T-helper 2 cell treated with Interferon-gamma antibody and Interleukin-4, amounts not matched to agents 5 μg/mL and 100 μg/mL, for 36 hours (primary cell): ENCODE results near the gene RMND1.
A peak's percentile ranks its signal among the peaks of the same experiment; 100 is the strongest.
"Not testable (repeated sequence)": the region's sequence is repeated elsewhere in the genome, so short reads cannot be mapped to it uniquely, and the experiment has no call there.

Experiments
- DNase-seq: peaks from one replicate; pipeline ENCODE4 v3.0.0; 2021; ENCODE audit warnings: low spot score
- H3K27ac Mint-ChIP-seq: one replicate; pipeline ENCODE4 v1.8.0; 2021; ENCODE audit warnings: mild to moderate bottlenecking, mixed read lengths
- H3K27me3 Mint-ChIP-seq: one replicate; pipeline ENCODE4 v1.8.0; 2021; ENCODE audit warnings: low read depth, mixed read lengths
- H3K36me3 Mint-ChIP-seq: one replicate; pipeline ENCODE4 v1.8.0; 2021; ENCODE audit warnings: low read depth, mixed read lengths
- H3K4me1 Mint-ChIP-seq: one replicate; pipeline ENCODE4 v1.8.0; 2021; ENCODE audit warnings: low read depth, mixed read lengths
- H3K4me3 Mint-ChIP-seq: one replicate; pipeline ENCODE4 v1.8.0; 2022; ENCODE audit warnings: mild to moderate bottlenecking, moderate library complexity, mixed read lengths
- H3K9me3 Mint-ChIP-seq: one replicate; pipeline ENCODE4 v1.8.0; 2021; ENCODE audit warnings: mixed read lengths

RMND1 gene

DNA sequence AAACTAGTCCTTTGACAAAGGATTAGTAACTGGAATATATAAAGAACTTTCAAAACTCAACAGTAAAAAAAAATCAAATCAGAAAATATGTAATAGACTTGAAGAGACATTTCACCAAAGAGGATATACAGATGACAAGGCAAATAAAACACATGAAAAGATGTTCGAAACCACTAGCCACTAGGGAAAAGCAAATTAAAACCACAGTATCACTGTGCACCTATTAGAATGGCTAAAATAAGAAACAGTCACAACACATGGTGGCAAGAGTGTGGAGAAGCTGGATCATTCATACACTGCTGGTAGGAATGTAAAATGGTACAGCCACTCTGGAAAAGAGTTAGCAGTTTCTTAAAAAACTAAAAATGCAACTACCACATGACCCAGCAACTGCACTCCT is 75.5 kb downstream of the RMND1 start:
- Mint-ChIP-seq H3K27ac (peak overlapping the region; percentile 35), H3K36me3 (peaks cover 35% of the 10 kb centered on the region), H3K27me3 (no peaks in the 10 kb centered on the region), H3K4me1 (peaks cover 76% of the 10 kb centered on the region), H3K9me3 (no peaks in the 10 kb centered on the region), H3K4me3 (peak overlapping the region; percentile 55)
- DNase-seq = no peak

DNA sequence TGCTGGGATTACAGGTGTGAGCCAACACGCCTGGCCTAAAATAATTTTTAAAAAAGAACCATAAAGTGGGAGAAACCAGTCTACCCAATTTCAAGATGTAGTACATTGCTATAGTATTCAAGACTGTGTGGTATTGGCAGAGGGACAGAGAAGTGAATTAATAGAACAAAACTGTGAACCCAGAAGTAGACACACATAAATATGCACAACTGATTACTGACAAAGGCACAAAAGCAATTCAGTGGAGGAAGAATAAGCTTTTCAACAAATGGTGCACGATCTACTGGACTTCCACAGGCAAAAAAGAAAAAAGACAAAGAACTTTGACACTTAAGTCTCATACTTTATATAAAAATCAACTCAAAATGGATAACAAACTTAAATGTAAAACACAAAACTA is 76.1 kb downstream of the RMND1 start:
- no peak for DNase-seq
- Mint-ChIP-seq H3K27me3 (no peaks in the 10 kb centered on the region), H3K9me3 (no peaks in the 10 kb centered on the region), H3K27ac (peak overlapping the region; percentile 76), H3K4me1 (peaks cover 78% of the 10 kb centered on the region), H3K4me3 (peak overlapping the region; percentile 55), H3K36me3 (peaks cover 41% of the 10 kb centered on the region)

DNA sequence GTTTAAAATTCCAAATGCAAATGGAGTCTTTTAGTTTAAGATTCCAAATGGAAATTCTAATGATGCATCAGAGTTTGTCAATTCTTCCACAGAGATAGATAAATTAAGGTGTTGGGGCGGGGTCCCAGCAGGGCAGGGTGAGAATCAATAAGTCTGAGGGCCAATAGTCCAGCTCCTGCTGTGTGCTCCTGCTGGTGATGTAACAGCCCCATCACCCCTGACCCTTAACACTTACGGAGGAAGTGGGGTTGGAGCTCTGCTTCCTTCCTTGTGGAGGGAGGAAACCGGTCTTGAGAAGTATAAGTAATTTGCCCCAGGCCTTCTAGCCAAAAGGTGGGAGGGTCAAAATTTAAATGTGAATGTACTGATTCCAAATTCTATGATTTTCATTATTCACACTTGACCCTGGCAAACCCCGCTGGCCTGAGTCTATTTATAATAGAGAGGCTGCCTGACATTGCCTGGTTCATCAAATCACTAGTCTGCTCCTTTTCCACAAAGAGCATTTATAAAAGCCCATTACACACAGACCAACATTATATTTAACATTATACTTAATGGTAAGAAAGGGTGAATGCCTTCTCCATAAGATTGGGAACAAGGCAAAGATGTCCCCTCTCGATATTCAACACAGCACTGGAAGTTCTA is 77.8 kb downstream of the RMND1 start:
- no peaks in the 10 kb centered on the region for H3K27me3 Mint-ChIP-seq
- H3K4me1 Mint-ChIP-seq = peaks cover 65% of the 10 kb centered on the region
- DNase-seq = no peak
- H3K36me3 Mint-ChIP-seq = peaks cover 46% of the 10 kb centered on the region
- peak overlapping the region; percentile 73 for H3K27ac Mint-ChIP-seq
- no peaks in the 10 kb centered on the region for H3K9me3 Mint-ChIP-seq
- H3K4me3 Mint-ChIP-seq = peak overlapping the region; percentile 72

DNA sequence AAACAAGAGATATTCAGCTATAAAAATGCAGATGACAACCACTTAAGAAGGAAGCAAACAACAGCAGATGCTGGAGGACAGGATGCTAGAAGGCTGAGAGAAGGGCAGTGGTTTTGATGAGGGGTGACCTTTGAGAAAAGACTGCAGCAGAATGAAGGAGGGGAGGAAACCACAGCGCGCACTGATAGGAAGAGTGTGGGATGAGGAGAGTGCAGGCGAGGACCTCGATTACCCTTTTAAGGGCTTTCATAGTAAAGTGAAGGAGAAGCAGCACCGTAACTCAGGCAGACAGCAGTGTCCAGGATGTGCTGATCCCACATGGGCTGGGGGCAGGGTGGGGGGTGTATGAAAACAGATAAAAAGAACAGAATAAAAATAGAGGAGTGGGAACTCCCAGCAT is 79.8 kb downstream of the RMND1 start:
- H3K36me3 Mint-ChIP-seq = peaks cover 44% of the 10 kb centered on the region

DNA sequence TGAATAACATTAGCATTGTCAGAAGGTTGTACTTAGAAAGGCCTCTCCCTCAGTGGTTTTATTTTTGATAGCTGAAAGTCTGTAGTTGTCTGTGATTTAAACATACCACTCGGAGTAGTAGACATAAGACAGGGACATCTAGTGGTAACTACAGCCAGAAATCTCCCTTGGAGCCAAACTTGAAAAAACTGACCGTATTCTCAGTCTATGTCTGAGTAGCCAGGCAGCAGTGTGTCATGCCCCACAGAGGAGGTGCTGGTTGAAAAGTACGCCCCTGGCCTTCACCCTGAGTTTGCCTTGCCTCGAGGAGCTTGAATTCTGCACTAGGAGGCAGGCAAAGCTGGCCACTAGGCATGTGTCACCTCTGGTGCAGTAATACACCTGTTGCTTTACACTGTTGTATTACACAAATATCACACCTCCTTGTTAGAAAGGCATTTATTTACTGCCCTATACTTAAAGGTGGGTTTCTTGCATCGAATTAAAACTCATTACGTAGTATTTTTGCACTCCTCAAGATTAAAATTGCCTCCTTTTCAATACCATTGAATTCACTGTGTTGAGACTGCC is 81.3 kb downstream of the RMND1 start:
- Mint-ChIP-seq H3K27me3 (no peaks in the 10 kb centered on the region), H3K27ac (no peak overlapping the region), H3K4me1 (peaks cover 38% of the 10 kb centered on the region), H3K9me3 (no peaks in the 10 kb centered on the region), H3K4me3 (no peak overlapping the region), H3K36me3 (peaks cover 48% of the 10 kb centered on the region)
- DNase-seq = no peak

More for the DNA sequence above, 79.8 kb downstream of the RMND1 start:
- no peaks in the 10 kb centered on the region for H3K27me3 Mint-ChIP-seq
- peaks cover 53% of the 10 kb centered on the region for H3K4me1 Mint-ChIP-seq
- H3K9me3 Mint-ChIP-seq = no peaks in the 10 kb centered on the region
- H3K27ac Mint-ChIP-seq = peak overlapping the region; percentile 96
- DNase-seq = peak; percentile 65
- peak overlapping the region; percentile 83 for H3K4me3 Mint-ChIP-seq

DNA sequence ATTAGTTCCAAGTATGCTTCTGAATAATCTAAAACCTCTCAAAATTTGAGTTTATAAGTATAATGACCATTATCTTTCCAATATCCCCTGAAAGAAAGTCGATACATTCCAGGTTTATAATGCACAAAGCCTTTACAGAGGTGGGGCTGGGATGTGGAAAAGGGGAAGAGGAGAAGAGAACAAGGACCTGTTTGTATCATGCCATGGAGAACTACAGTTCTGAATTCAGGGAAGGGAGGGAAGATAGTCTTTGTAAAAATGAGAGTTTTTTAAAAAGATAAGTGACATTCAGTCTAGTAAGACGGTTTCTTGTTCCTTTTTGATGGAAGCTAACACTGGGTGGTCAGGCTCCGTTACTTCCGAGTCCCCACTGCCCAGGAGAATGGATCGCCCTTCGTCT is 86.7 kb downstream of the RMND1 start:
- Mint-ChIP-seq H3K4me3 (no peak overlapping the region), H3K27me3 (no peaks in the 10 kb centered on the region), H3K9me3 (no peaks in the 10 kb centered on the region), H3K4me1 (no peaks in the 10 kb centered on the region), H3K36me3 (peaks cover 46% of the 10 kb centered on the region), H3K27ac (peak overlapping the region; percentile 48)
- DNase-seq = no peak

DNA sequence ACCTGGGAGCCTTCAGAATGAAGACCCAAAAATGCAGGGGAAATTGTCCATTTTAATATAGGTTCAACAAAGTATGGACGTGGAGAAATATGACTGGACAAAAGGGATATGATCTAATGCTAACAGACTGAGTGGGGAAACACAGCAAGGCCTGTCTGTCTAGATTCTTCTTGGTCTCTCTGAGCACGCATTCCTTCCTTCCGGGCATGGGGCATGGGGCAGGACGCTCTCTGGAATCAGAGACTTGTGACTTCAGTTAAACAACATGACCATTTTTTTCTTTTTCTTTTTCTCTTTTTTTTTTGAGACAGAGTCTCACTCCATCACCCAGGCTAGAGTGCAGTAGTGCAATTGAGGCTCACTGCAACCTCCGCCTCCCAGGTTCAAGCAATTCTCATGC is 92.4 kb downstream of the RMND1 start:
- no peak for DNase-seq
- Mint-ChIP-seq H3K27me3 (no peaks in the 10 kb centered on the region), H3K4me1 (peaks cover 7% of the 10 kb centered on the region), H3K9me3 (no peaks in the 10 kb centered on the region), H3K27ac (no peak overlapping the region), H3K36me3 (peaks cover 31% of the 10 kb centered on the region), H3K4me3 (no peak overlapping the region)

DNA sequence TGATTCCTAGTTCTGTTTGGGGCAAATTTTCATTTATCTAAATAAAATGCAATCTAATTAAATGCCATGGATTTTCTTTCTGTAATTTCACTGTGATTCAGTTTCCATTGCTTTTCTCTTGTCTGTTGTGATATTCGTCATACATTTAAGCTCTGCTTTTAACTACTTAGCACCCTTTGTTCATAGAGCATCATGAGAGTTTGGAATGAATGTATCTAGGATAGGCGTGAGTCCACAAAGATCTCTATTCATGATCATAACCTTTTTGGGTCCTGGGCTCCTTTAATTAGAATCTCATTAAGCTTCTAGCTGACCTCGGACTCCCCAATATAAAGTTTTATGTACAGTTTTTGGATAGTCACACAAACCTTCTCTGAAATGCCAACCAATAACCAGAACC is 93.5 kb downstream of the RMND1 start:
- Mint-ChIP-seq H3K4me3 (no peak overlapping the region), H3K9me3 (no peaks in the 10 kb centered on the region), H3K36me3 (peaks cover 26% of the 10 kb centered on the region), H3K4me1 (peaks cover 9% of the 10 kb centered on the region), H3K27me3 (no peaks in the 10 kb centered on the region), H3K27ac (no peak overlapping the region)
- DNase-seq = no peak

DNA sequence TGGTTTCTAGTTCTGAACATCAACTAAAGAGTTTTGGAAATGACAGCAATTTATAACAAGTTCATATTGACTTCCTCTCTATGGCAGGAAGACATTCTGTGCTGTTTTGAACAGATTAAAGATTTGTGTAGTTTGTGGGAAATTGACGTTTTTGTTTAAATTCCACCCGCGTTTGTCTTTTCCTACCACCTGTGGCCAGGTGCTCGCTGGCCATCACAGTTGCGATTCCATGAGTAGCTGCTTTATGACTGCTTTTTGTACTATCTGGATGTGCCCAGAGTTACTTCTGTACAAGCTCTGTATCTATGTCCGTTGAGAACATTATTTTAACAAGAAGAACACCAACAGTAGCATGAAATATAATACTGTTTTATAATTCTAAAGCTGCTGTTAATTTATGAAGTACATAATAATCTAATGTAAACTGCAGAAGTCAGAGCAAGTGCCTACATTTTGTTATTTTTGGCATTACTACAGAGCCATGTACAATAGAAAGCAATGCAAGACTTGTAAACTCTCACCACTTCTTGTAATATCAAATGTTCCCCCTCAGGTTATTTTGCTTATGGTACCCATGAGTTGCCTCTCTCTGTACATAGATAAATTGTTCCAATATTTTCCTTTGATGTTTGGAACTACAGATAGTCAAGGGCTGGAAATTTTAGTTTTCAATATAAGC is 94.0 kb downstream of the RMND1 start:
- H3K27ac Mint-ChIP-seq = no peak overlapping the region
- H3K4me3 Mint-ChIP-seq = peak overlapping the region; percentile 33
- no peaks in the 10 kb centered on the region for H3K27me3 Mint-ChIP-seq
- H3K9me3 Mint-ChIP-seq = no peaks in the 10 kb centered on the region
- no peak for DNase-seq
- peaks cover 9% of the 10 kb centered on the region for H3K4me1 Mint-ChIP-seq
- H3K36me3 Mint-ChIP-seq = peaks cover 25% of the 10 kb centered on the region

DNA sequence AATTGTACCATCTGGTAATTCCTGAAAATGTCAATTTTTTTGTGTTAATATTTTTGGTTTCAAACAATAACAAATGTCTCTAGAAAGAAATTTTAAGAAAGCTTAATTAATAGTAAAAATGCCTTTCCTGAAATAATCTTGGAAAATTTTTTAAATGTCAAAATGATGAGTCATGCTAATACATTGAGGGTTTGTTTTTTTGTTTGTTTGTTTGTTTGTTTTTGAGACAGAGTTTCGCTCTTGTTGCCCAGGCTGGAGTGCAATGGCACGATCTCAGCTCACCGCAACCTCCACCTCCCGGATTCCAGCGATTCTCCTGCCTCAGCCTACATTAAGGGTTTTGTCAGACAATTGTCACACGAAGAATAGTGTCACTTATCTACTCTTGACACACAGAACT is 94.9 kb downstream of the RMND1 start:
- not testable (repeated sequence) for DNase-seq, H3K27ac Mint-ChIP-seq, H3K27me3 Mint-ChIP-seq, H3K4me3 Mint-ChIP-seq, H3K4me1 Mint-ChIP-seq, H3K9me3 Mint-ChIP-seq
- H3K36me3 Mint-ChIP-seq = peaks cover 20% of the 10 kb centered on the region
